ENCODE measurements around the gene ZFHX3.

Gene ZFHX3

GRCh38 chr16:72934636-72935403 is 113.1 kb downstream of the ZFHX3 start:
- no peak for DNase-seq (ENCODE audit: low read depth in 2 of 2)

- DNase-seq (ENCODE audit: low read depth in 2 of 2) = no peak
These were observed 115.1 kb downstream of the ZFHX3 start for GRCh38 chr16:72932677-72933335.

- DNase-seq (ENCODE audit: low read depth in 2 of 2) = no peak
These were observed 115.9 kb downstream of the ZFHX3 start for GRCh38 chr16:72932050-72932449.

GRCh38 chr16:72930396-72930795 is 117.5 kb downstream of the ZFHX3 start:
- no peak for DNase-seq (ENCODE audit: low read depth in 2 of 2)

- no peak for DNase-seq (ENCODE audit: low read depth in 2 of 2)
These were observed 119.6 kb downstream of the ZFHX3 start for GRCh38 chr16:72928090-72928981.

- DNase-seq (ENCODE audit: low read depth in 2 of 2) = no peak
These were observed 120.5 kb downstream of the ZFHX3 start for GRCh38 chr16:72927199-72928089.

GRCh38 chr16:72926177-72927070 is 121.5 kb downstream of the ZFHX3 start:
- no peak for DNase-seq (ENCODE audit: low read depth in 2 of 2)

GRCh38 chr16:72925631-72925979 is 122.3 kb downstream of the ZFHX3 start:
- no peak for DNase-seq (ENCODE audit: low read depth in 2 of 2)

GRCh38 chr16:72924927-72925630 is 122.8 kb downstream of the ZFHX3 start:
- DNase-seq (ENCODE audit: low read depth in 2 of 2) = no peak

GRCh38 chr16:72924537-72924926 is 123.4 kb downstream of the ZFHX3 start:
- no peak for DNase-seq (ENCODE audit: low read depth in 2 of 2)

- DNase-seq (ENCODE audit: low read depth in 2 of 2) = no peak
These were observed 124.2 kb downstream of the ZFHX3 start for GRCh38 chr16:72923757-72924156.

- no peak for DNase-seq (ENCODE audit: low read depth in 2 of 2)
These were observed 125.2 kb downstream of the ZFHX3 start for GRCh38 chr16:72922714-72923113.

GRCh38 chr16:72921620-72922019 is 126.3 kb downstream of the ZFHX3 start:
- no peak for DNase-seq (ENCODE audit: low read depth in 2 of 2)

- no peak for DNase-seq (ENCODE audit: low read depth in 2 of 2)
These were observed 126.8 kb downstream of the ZFHX3 start for GRCh38 chr16:72921106-72921505.

GRCh38 chr16:72917051-72917450 is 130.9 kb downstream of the ZFHX3 start:
- no peak for DNase-seq (ENCODE audit: low read depth in 2 of 2)

- no peak for DNase-seq (ENCODE audit: low read depth in 2 of 2)
These were observed 132.6 kb downstream of the ZFHX3 start for GRCh38 chr16:72915331-72915730.

GRCh38 chr16:72913551-72913950 is 134.4 kb downstream of the ZFHX3 start:
- no peak for DNase-seq (ENCODE audit: low read depth in 2 of 2)

- no peak for DNase-seq (ENCODE audit: low read depth in 2 of 2)
These were observed 136.0 kb downstream of the ZFHX3 start for GRCh38 chr16:72911971-72912370.

GRCh38 chr16:72910875-72911274 is 137.1 kb downstream of the ZFHX3 start:
- DNase-seq (ENCODE audit: low read depth in 2 of 2) = no peak

- no peak for DNase-seq (ENCODE audit: low read depth in 2 of 2)
These were observed 137.5 kb downstream of the ZFHX3 start for GRCh38 chr16:72910381-72910780.

Measured in stimulated activated CD4-positive, alpha-beta T cell treated with anti-CD3 and anti-CD28 coated beads, Interleukin-12 subunit alpha, Interleukin-12 subunit beta, amount 100 ng/mL, for 24 hours (primary cell).